Measurements from ENCODE around the gene DHRS3.

Gene DHRS3

GRCh38 chr1:12580054-12580887, 37.7 kb downstream of the DHRS3 start:
- Histone ChIP-seq H3K4me1 (ENCODE audit: control insufficient read depth, insufficient read depth, low read length) (peaks cover 9% of the 10 kb centered on the region), H3K36me3 (ENCODE audit: insufficient read depth, low read length) (no peaks in the 10 kb centered on the region), H3K27me3 (ENCODE audit: control insufficient read depth, insufficient read depth, low read length) (peaks cover 42% of the 10 kb centered on the region), H3K4me2 (ENCODE audit: low read length) (no peak overlapping the region), H3K9ac (ENCODE audit: low read depth, low read length) (no peak overlapping the region), H3K4me3 (ENCODE audit: low read length) (no peak overlapping the region), H3K9me3 (replicated peaks; ENCODE audit: low read length) (no peaks in the 10 kb centered on the region)

- Histone ChIP-seq H3K4me2 (ENCODE audit: low read length) (no peak overlapping the region), H3K9me3 (replicated peaks; ENCODE audit: low read length) (no peaks in the 10 kb centered on the region), H3K4me3 (ENCODE audit: low read length) (no peak overlapping the region), H3K27me3 (ENCODE audit: control insufficient read depth, insufficient read depth, low read length) (peaks cover 35% of the 10 kb centered on the region), H3K4me1 (ENCODE audit: control insufficient read depth, insufficient read depth, low read length) (peaks cover 13% of the 10 kb centered on the region), H3K36me3 (ENCODE audit: insufficient read depth, low read length) (no peaks in the 10 kb centered on the region), H3K9ac (ENCODE audit: low read depth, low read length) (no peak overlapping the region)
These were observed 39.1 kb downstream of the DHRS3 start for GRCh38 chr1:12578860-12579422.

GRCh38 chr1:12577020-12577419, 41.0 kb downstream of the DHRS3 start:
- Histone ChIP-seq H3K27me3 (ENCODE audit: control insufficient read depth, insufficient read depth, low read length) (peaks cover 29% of the 10 kb centered on the region), H3K36me3 (ENCODE audit: insufficient read depth, low read length) (no peaks in the 10 kb centered on the region)

GRCh38 chr1:12574757-12575139, 43.3 kb downstream of the DHRS3 start:
- no peak overlapping the region for H3K9ac ChIP-seq (ENCODE audit: low read depth, low read length)
- no peak overlapping the region for H3K4me2 ChIP-seq (ENCODE audit: low read length)
- peaks cover 17% of the 10 kb centered on the region for H3K27me3 ChIP-seq (ENCODE audit: control insufficient read depth, insufficient read depth, low read length)
- no peaks in the 10 kb centered on the region for H3K36me3 ChIP-seq (ENCODE audit: insufficient read depth, low read length)
- no peaks in the 10 kb centered on the region for H3K9me3 ChIP-seq (replicated peaks; ENCODE audit: low read length)
- H3K4me1 ChIP-seq (ENCODE audit: control insufficient read depth, insufficient read depth, low read length): peaks cover 20% of the 10 kb centered on the region
- H3K4me3 ChIP-seq (ENCODE audit: low read length): no peak overlapping the region

More at GRCh38 chr1:12577020-12577419, 41.0 kb downstream of the DHRS3 start:
- Histone ChIP-seq H3K4me3 (ENCODE audit: low read length) (no peak overlapping the region), H3K4me1 (ENCODE audit: control insufficient read depth, insufficient read depth, low read length) (peaks cover 27% of the 10 kb centered on the region), H3K9ac (ENCODE audit: low read depth, low read length) (no peak overlapping the region), H3K4me2 (ENCODE audit: low read length) (no peak overlapping the region), H3K9me3 (replicated peaks; ENCODE audit: low read length) (no peaks in the 10 kb centered on the region)

DNA sequence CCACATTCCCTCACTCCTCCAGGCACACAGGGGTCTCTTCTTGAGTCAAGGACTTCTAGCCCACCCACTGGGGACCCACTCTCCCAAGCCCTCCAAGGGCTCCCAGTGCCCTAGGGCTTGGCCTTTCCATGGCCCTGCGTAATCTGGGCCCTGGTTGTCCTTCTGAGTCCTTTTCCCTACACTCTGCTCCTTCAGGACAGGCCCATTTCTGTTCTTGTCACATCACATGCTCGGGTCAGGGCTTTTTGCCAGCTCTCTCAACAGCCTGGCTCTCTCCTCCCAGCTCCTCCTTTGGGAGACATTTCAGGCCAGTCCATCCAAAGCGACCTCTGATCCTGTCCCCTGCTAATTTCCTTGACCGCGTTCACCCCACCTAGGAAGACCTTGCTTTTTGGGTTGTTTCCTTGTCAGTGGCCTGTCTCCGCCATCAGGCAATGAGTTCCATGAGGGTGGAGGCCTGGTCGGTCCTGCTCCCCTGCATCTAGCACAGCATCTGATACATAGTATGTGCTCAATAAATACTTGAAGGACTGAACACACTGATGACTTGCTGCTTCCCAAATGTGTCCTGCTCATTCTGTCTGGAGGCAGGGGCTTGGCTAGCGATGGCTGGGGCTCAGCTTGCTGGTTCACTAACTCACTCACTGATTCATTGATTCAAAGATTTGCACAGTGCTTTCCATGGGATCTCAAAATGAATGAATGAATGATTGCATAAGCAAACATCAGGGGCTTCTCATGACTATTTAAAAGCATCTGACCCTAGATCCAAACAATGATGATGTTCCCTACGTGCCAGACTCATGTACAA, 44.8 kb downstream of the DHRS3 start:
- no peak overlapping the region for H3K4me2 ChIP-seq (ENCODE audit: low read length)
- H3K4me3 ChIP-seq (ENCODE audit: low read length): no peak overlapping the region
- no peaks in the 10 kb centered on the region for H3K9me3 ChIP-seq (replicated peaks; ENCODE audit: low read length)
- H3K36me3 ChIP-seq (ENCODE audit: insufficient read depth, low read length): no peaks in the 10 kb centered on the region
- no peak overlapping the region for H3K9ac ChIP-seq (ENCODE audit: low read depth, low read length)
- peaks cover 14% of the 10 kb centered on the region for H3K27me3 ChIP-seq (ENCODE audit: control insufficient read depth, insufficient read depth, low read length)
- peaks cover 18% of the 10 kb centered on the region for H3K4me1 ChIP-seq (ENCODE audit: control insufficient read depth, insufficient read depth, low read length)

DNA sequence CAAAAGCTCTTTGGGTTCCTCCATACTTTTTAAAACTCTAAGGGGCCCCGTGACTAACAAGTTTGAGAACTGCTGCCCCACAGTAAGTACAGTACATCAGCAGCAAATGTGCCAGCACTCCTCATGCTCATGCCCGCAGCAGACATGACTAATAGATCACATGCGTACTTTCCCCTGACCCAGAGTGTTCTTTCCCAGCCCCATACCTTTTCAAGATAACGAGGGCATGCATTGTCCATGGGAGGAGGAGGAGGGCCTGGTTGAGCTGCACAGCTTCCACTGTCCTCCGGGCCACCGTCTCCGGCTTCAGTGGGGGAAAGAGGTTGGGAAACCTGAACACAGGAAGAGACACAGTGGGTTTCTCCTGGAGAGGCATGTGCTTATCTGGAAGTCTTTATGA, 45.5 kb downstream of the DHRS3 start:
- Histone ChIP-seq H3K36me3 (ENCODE audit: insufficient read depth, low read length) (no peaks in the 10 kb centered on the region), H3K4me1 (ENCODE audit: control insufficient read depth, insufficient read depth, low read length) (peaks cover 18% of the 10 kb centered on the region)

GRCh38 chr1:12570291-12570690, 47.7 kb downstream of the DHRS3 start:
- Histone ChIP-seq H3K4me1 (ENCODE audit: control insufficient read depth, insufficient read depth, low read length) (peaks cover 18% of the 10 kb centered on the region), H3K9me3 (replicated peaks; ENCODE audit: low read length) (no peaks in the 10 kb centered on the region), H3K27me3 (ENCODE audit: control insufficient read depth, insufficient read depth, low read length) (peaks cover 27% of the 10 kb centered on the region), H3K9ac (ENCODE audit: low read depth, low read length) (no peak overlapping the region), H3K36me3 (ENCODE audit: insufficient read depth, low read length) (no peaks in the 10 kb centered on the region), H3K4me2 (ENCODE audit: low read length) (no peak overlapping the region), H3K4me3 (ENCODE audit: low read length) (no peak overlapping the region)

More for the DNA sequence above, 45.5 kb downstream of the DHRS3 start:
- Histone ChIP-seq H3K4me3 (ENCODE audit: low read length) (no peak overlapping the region), H3K27me3 (ENCODE audit: control insufficient read depth, insufficient read depth, low read length) (peaks cover 15% of the 10 kb centered on the region), H3K9ac (ENCODE audit: low read depth, low read length) (no peak overlapping the region), H3K9me3 (replicated peaks; ENCODE audit: low read length) (no peaks in the 10 kb centered on the region), H3K4me2 (ENCODE audit: low read length) (no peak overlapping the region)

DNA sequence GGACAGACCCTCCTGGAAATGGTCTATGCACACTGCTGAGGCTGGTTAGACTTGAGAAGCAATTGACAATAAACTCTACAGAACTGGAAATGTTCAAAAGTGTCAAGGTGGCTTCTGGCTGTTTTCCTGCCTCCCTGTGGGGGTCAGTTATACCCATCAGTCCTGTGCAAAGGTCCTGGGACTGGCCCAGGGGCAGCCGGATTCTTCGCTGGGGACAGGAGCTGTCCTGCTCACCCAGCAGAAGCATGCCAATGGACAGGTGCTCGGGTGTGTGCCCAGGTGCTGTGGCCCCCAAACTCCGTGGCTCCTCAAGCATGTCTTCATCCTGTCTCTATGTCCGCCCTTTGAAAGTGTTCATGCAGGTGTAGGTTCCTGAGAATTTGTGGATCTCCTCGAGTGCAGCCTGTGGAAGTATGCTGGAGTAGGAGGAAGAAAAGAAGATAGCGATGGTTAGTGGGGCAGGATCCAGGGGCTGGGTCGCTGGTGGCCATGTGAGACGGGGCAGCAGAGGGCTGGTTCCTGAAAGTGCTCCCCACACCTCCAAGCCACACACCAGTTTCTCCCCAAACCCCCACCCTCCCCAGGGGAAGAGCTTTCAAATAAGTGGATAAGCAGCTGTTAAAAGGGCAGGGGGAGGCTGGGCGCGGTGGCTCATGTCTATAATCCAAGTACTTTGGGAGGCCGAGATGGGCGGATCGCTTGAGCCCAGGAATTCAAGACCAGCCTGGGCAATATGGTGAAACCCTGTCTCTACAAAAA, 49.8 kb downstream of the DHRS3 start:
- H3K9me3 ChIP-seq (replicated peaks; ENCODE audit: low read length): peaks cover 3% of the 10 kb centered on the region
- no peak overlapping the region for H3K9ac ChIP-seq (ENCODE audit: low read depth, low read length)
- H3K27me3 ChIP-seq (ENCODE audit: control insufficient read depth, insufficient read depth, low read length): peaks cover 30% of the 10 kb centered on the region
- H3K4me2 ChIP-seq (ENCODE audit: low read length): no peak overlapping the region
- H3K36me3 ChIP-seq (ENCODE audit: insufficient read depth, low read length): no peaks in the 10 kb centered on the region
- no peak overlapping the region for H3K4me3 ChIP-seq (ENCODE audit: low read length)
- peaks cover 7% of the 10 kb centered on the region for H3K4me1 ChIP-seq (ENCODE audit: control insufficient read depth, insufficient read depth, low read length)

DNA sequence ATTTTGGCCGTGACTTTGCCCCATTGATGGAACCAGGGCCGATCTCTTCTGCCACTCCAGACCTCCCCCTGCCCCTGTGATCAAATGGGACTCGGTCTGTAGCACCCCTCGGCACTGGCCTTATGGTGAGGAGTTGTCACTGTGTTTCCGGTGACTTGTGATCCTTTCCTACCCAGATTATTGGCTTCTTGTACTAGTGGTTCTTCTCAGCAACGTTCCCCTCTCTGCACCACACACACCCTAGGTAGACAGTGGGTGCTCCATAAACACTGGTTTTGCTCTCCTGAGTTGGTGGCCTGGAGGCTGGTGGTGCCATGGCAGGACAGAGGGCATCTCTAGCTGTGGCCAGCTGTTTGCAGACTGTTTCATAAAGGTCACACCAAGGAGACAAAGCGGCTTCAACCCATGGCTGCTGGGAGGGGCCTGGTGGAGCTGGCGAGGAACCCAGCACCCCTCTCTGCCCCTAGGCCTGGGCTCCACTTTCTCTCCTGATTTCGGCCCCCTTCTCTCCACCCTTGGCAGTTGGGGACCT, 50.7 kb downstream of the DHRS3 start:
- Histone ChIP-seq H3K27me3 (ENCODE audit: control insufficient read depth, insufficient read depth, low read length) (peaks cover 30% of the 10 kb centered on the region), H3K36me3 (ENCODE audit: insufficient read depth, low read length) (no peaks in the 10 kb centered on the region), H3K4me1 (ENCODE audit: control insufficient read depth, insufficient read depth, low read length) (no peaks in the 10 kb centered on the region), H3K4me3 (ENCODE audit: low read length) (no peak overlapping the region), H3K9ac (ENCODE audit: low read depth, low read length) (no peak overlapping the region), H3K4me2 (ENCODE audit: low read length) (no peak overlapping the region), H3K9me3 (replicated peaks; ENCODE audit: low read length) (peaks cover 3% of the 10 kb centered on the region)

- no peaks in the 10 kb centered on the region for H3K4me1 ChIP-seq (ENCODE audit: control insufficient read depth, insufficient read depth, low read length)
These were observed 51.3 kb downstream of the DHRS3 start for GRCh38 chr1:12566484-12567287.

More at GRCh38 chr1:12566484-12567287, 51.3 kb downstream of the DHRS3 start:
- no peaks in the 10 kb centered on the region for H3K36me3 ChIP-seq (ENCODE audit: insufficient read depth, low read length)
- no peak overlapping the region for H3K4me2 ChIP-seq (ENCODE audit: low read length)
- H3K9me3 ChIP-seq (replicated peaks; ENCODE audit: low read length): peaks cover 3% of the 10 kb centered on the region
- peaks cover 30% of the 10 kb centered on the region for H3K27me3 ChIP-seq (ENCODE audit: control insufficient read depth, insufficient read depth, low read length)
- H3K9ac ChIP-seq (ENCODE audit: low read depth, low read length): no peak overlapping the region
- H3K4me3 ChIP-seq (ENCODE audit: low read length): no peak overlapping the region

Measured in skeletal muscle satellite cell (primary cell).